ENCODE results near the gene CDC123. TPM values are rescaled to one million over a fixed set of nuclear protein-coding genes. Genes with fewer than 3 reads are reported as not detected.
"Not testable (repeated sequence)": the region's sequence is repeated elsewhere in the genome, so short reads cannot be mapped to it uniquely, and the experiment has no call there.

Gene CDC123
- polyA plus RNA-seq, 2 donors, result 24.1 to 52.6 TPM

GRCh38 chr10:12241810-12242529 is 46.0 kb downstream of the CDC123 start:
- Histone ChIP-seq H3K36me3 (ENCODE audit: control insufficient read depth in 2 of 2, insufficient read depth in 2 of 2, low read length in 1 of 2) (peaks cover 5 to 14% of the 10 kb centered on the region in 2 donors), H3K4me1 (ENCODE audit: control insufficient read depth in 2 of 2, insufficient read depth in 2 of 2, low read length in 1 of 2) (peaks cover 0 to 7% of the 10 kb centered on the region in 2 donors), H3K27ac (ENCODE audit: low read depth in 2 of 2, low read length in 1 of 2) (peak overlapping the region; percentile 57 to 86), H3K4me3 (ENCODE audit: low read depth in 1 of 2, low read length in 2 of 2) (peak overlapping the region in 1 of 2 donors; percentile 1), H3K27me3 (ENCODE audit: control insufficient read depth in 1 of 2, insufficient read depth in 2 of 2, low read length in 2 of 2) (no peaks in the 10 kb centered on the region), H3K9me3 (ENCODE audit: control insufficient read depth in 2 of 2, insufficient read depth in 1 of 2, low read depth in 1 of 2, low read length in 1 of 2) (no peaks in the 10 kb centered on the region)
- WGBS, 2 donors, result 35 to 58% methylated on average over 19 of the region's 19 CpGs

GRCh38 chr10:12243864-12244620 is 48.1 kb downstream of the CDC123 start:
- Histone ChIP-seq H3K9me3 (ENCODE audit: control insufficient read depth in 2 of 2, insufficient read depth in 1 of 2, low read depth in 1 of 2, low read length in 1 of 2) (no peaks in the 10 kb centered on the region), H3K27me3 (ENCODE audit: control insufficient read depth in 1 of 2, insufficient read depth in 2 of 2, low read length in 2 of 2) (no peaks in the 10 kb centered on the region), H3K36me3 (ENCODE audit: control insufficient read depth in 2 of 2, insufficient read depth in 2 of 2, low read length in 1 of 2) (peaks cover 10 to 15% of the 10 kb centered on the region in 2 donors), H3K4me1 (ENCODE audit: control insufficient read depth in 2 of 2, insufficient read depth in 2 of 2, low read length in 1 of 2) (peaks cover 0 to 7% of the 10 kb centered on the region in 2 donors), H3K4me3 (ENCODE audit: low read depth in 1 of 2, low read length in 2 of 2) (no peak overlapping the region), H3K27ac (ENCODE audit: low read depth in 2 of 2, low read length in 1 of 2) (no peak overlapping the region)
- 85 to 87% methylated on average over 18 of the region's 18 CpGs for WGBS, 2 donors

- WGBS, 2 donors, result 89 to 90% methylated on average over 10 of the region's 10 CpGs
- H3K4me1 ChIP-seq (ENCODE audit: control insufficient read depth in 2 of 2, insufficient read depth in 2 of 2, low read length in 1 of 2), result no peaks in the 10 kb centered on the region
- no peak overlapping the region for H3K27ac ChIP-seq (ENCODE audit: low read depth in 2 of 2, low read length in 1 of 2)
- H3K9me3 ChIP-seq (ENCODE audit: control insufficient read depth in 2 of 2, insufficient read depth in 1 of 2, low read depth in 1 of 2, low read length in 1 of 2), result no peaks in the 10 kb centered on the region
- peaks cover 12 to 16% of the 10 kb centered on the region in 2 donors for H3K36me3 ChIP-seq (ENCODE audit: control insufficient read depth in 2 of 2, insufficient read depth in 2 of 2, low read length in 1 of 2)
- no peaks in the 10 kb centered on the region for H3K27me3 ChIP-seq (ENCODE audit: control insufficient read depth in 1 of 2, insufficient read depth in 2 of 2, low read length in 2 of 2)
- no peak overlapping the region for H3K4me3 ChIP-seq (ENCODE audit: low read depth in 1 of 2, low read length in 2 of 2)
Measured at GRCh38 chr10:12250181-12250580, 54.2 kb downstream of the CDC123 start.

- H3K36me3 ChIP-seq (ENCODE audit: control insufficient read depth in 2 of 2, insufficient read depth in 2 of 2, low read length in 1 of 2), result peaks cover 12 to 16% of the 10 kb centered on the region in 2 donors
- not testable (repeated sequence) for H3K4me1 ChIP-seq (ENCODE audit: control insufficient read depth in 2 of 2, insufficient read depth in 2 of 2, low read length in 1 of 2); H3K27me3 ChIP-seq (ENCODE audit: control insufficient read depth in 1 of 2, insufficient read depth in 2 of 2, low read length in 2 of 2); H3K27ac ChIP-seq (ENCODE audit: low read depth in 2 of 2, low read length in 1 of 2); H3K9me3 ChIP-seq (ENCODE audit: control insufficient read depth in 2 of 2, insufficient read depth in 1 of 2, low read depth in 1 of 2, low read length in 1 of 2); H3K4me3 ChIP-seq (ENCODE audit: low read depth in 1 of 2, low read length in 2 of 2)
- WGBS, 2 donors, result 86 to 97% methylated on average over 5 of the region's 5 CpGs
Measured at GRCh38 chr10:12250702-12251101, 54.7 kb downstream of the CDC123 start.

- H3K27ac ChIP-seq (ENCODE audit: low read depth in 2 of 2, low read length in 1 of 2), result no peak overlapping the region
- H3K4me1 ChIP-seq (ENCODE audit: control insufficient read depth in 2 of 2, insufficient read depth in 2 of 2, low read length in 1 of 2), result no peaks in the 10 kb centered on the region
- 89 to 91% methylated on average over 5 of the region's 5 CpGs for WGBS, 2 donors
- no peak overlapping the region for H3K4me3 ChIP-seq (ENCODE audit: low read depth in 1 of 2, low read length in 2 of 2)
- H3K27me3 ChIP-seq (ENCODE audit: control insufficient read depth in 1 of 2, insufficient read depth in 2 of 2, low read length in 2 of 2), result no peaks in the 10 kb centered on the region
- no peaks in the 10 kb centered on the region for H3K9me3 ChIP-seq (ENCODE audit: control insufficient read depth in 2 of 2, insufficient read depth in 1 of 2, low read depth in 1 of 2, low read length in 1 of 2)
- peaks cover 9 to 12% of the 10 kb centered on the region in 2 donors for H3K36me3 ChIP-seq (ENCODE audit: control insufficient read depth in 2 of 2, insufficient read depth in 2 of 2, low read length in 1 of 2)
Measured at GRCh38 chr10:12251581-12251980, 55.6 kb downstream of the CDC123 start.

- H3K4me1 ChIP-seq (ENCODE audit: control insufficient read depth in 2 of 2, insufficient read depth in 2 of 2, low read length in 1 of 2), result no peaks in the 10 kb centered on the region
- H3K27ac ChIP-seq (ENCODE audit: low read depth in 2 of 2, low read length in 1 of 2), result no peak overlapping the region
- H3K27me3 ChIP-seq (ENCODE audit: control insufficient read depth in 1 of 2, insufficient read depth in 2 of 2, low read length in 2 of 2), result no peaks in the 10 kb centered on the region
- 92 to 93% methylated on average over 13 of the region's 13 CpGs for WGBS, 2 donors
- no peaks in the 10 kb centered on the region for H3K9me3 ChIP-seq (ENCODE audit: control insufficient read depth in 2 of 2, insufficient read depth in 1 of 2, low read depth in 1 of 2, low read length in 1 of 2)
- peaks cover 2 to 5% of the 10 kb centered on the region in 2 donors for H3K36me3 ChIP-seq (ENCODE audit: control insufficient read depth in 2 of 2, insufficient read depth in 2 of 2, low read length in 1 of 2)
- H3K4me3 ChIP-seq (ENCODE audit: low read depth in 1 of 2, low read length in 2 of 2), result no peak overlapping the region
Measured at GRCh38 chr10:12252882-12253546, 57.0 kb downstream of the CDC123 start.

GRCh38 chr10:12255048-12255447 is 59.1 kb downstream of the CDC123 start:
- no peaks in the 10 kb centered on the region for H3K4me1 ChIP-seq (ENCODE audit: control insufficient read depth in 2 of 2, insufficient read depth in 2 of 2, low read length in 1 of 2)
- no peak overlapping the region for H3K27ac ChIP-seq (ENCODE audit: low read depth in 2 of 2, low read length in 1 of 2)
- WGBS, 2 donors, result 58 to 71% methylated on average over 1 of the region's 1 CpG
- H3K4me3 ChIP-seq (ENCODE audit: low read depth in 1 of 2, low read length in 2 of 2), result no peak overlapping the region
- peaks cover 2 to 5% of the 10 kb centered on the region in 2 donors for H3K36me3 ChIP-seq (ENCODE audit: control insufficient read depth in 2 of 2, insufficient read depth in 2 of 2, low read length in 1 of 2)
- H3K27me3 ChIP-seq (ENCODE audit: control insufficient read depth in 1 of 2, insufficient read depth in 2 of 2, low read length in 2 of 2), result no peaks in the 10 kb centered on the region
- H3K9me3 ChIP-seq (ENCODE audit: control insufficient read depth in 2 of 2, insufficient read depth in 1 of 2, low read depth in 1 of 2, low read length in 1 of 2), result no peaks in the 10 kb centered on the region

GRCh38 chr10:12259988-12260387 is 64.0 kb downstream of the CDC123 start:
- Histone ChIP-seq H3K4me1 (ENCODE audit: control insufficient read depth in 2 of 2, insufficient read depth in 2 of 2, low read length in 1 of 2) (peaks cover 0 to 2% of the 10 kb centered on the region in 2 donors), H3K9me3 (ENCODE audit: control insufficient read depth in 2 of 2, insufficient read depth in 1 of 2, low read depth in 1 of 2, low read length in 1 of 2) (no peaks in the 10 kb centered on the region), H3K27ac (ENCODE audit: low read depth in 2 of 2, low read length in 1 of 2) (no peak overlapping the region), H3K27me3 (ENCODE audit: control insufficient read depth in 1 of 2, insufficient read depth in 2 of 2, low read length in 2 of 2) (no peaks in the 10 kb centered on the region), H3K4me3 (ENCODE audit: low read depth in 1 of 2, low read length in 2 of 2) (no peak overlapping the region), H3K36me3 (ENCODE audit: control insufficient read depth in 2 of 2, insufficient read depth in 2 of 2, low read length in 1 of 2) (no peaks in the 10 kb centered on the region)
- 86 to 95% methylated on average over 4 of the region's 4 CpGs for WGBS, 2 donors

- no peaks in the 10 kb centered on the region for H3K27me3 ChIP-seq (ENCODE audit: control insufficient read depth in 1 of 2, insufficient read depth in 2 of 2, low read length in 2 of 2)
- H3K4me1 ChIP-seq (ENCODE audit: control insufficient read depth in 2 of 2, insufficient read depth in 2 of 2, low read length in 1 of 2), result peaks cover 0 to 5% of the 10 kb centered on the region in 2 donors
- H3K9me3 ChIP-seq (ENCODE audit: control insufficient read depth in 2 of 2, insufficient read depth in 1 of 2, low read depth in 1 of 2, low read length in 1 of 2), result no peaks in the 10 kb centered on the region
- no peaks in the 10 kb centered on the region for H3K36me3 ChIP-seq (ENCODE audit: control insufficient read depth in 2 of 2, insufficient read depth in 2 of 2, low read length in 1 of 2)
- no peak overlapping the region for H3K27ac ChIP-seq (ENCODE audit: low read depth in 2 of 2, low read length in 1 of 2)
- WGBS, 2 donors, result 77 to 88% methylated on average over 3 of the region's 3 CpGs
- no peak overlapping the region for H3K4me3 ChIP-seq (ENCODE audit: low read depth in 1 of 2, low read length in 2 of 2)
Measured at GRCh38 chr10:12262278-12262981, 66.4 kb downstream of the CDC123 start.

All from esophagus (tissue), 2 donors.